GM21786 (cell line): ENCODE results near the gene ELOA2.
"Not testable (repeated sequence)": the region's sequence is repeated elsewhere in the genome, so short reads cannot be mapped to it uniquely, and the experiment has no call there.

ENCODE experiments used
- ATAC-seq: cut with Tn5 transposase; IDR thresholded peaks from one replicate; pipeline ENCODE4 v1.9.1; 2021; ENCODE audit not compliant: unreplicated experiment

ELOA2 gene

GRCh38 chr18:47022821-47023220 is 12.6 kb downstream of the ELOA2 start:
- ATAC-seq, result not testable (repeated sequence)

GRCh38 chr18:47020757-47021156 is 14.7 kb downstream of the ELOA2 start:
- ATAC-seq, result not testable (repeated sequence)

GRCh38 chr18:47019870-47020269 is 15.6 kb downstream of the ELOA2 start:
- not testable (repeated sequence) for ATAC-seq
